ENCODE results near the gene DYSF.
"Not testable (repeated sequence)": the region's sequence is repeated elsewhere in the genome, so short reads cannot be mapped to it uniquely, and the experiment has no call there.

DYSF gene

DNA sequence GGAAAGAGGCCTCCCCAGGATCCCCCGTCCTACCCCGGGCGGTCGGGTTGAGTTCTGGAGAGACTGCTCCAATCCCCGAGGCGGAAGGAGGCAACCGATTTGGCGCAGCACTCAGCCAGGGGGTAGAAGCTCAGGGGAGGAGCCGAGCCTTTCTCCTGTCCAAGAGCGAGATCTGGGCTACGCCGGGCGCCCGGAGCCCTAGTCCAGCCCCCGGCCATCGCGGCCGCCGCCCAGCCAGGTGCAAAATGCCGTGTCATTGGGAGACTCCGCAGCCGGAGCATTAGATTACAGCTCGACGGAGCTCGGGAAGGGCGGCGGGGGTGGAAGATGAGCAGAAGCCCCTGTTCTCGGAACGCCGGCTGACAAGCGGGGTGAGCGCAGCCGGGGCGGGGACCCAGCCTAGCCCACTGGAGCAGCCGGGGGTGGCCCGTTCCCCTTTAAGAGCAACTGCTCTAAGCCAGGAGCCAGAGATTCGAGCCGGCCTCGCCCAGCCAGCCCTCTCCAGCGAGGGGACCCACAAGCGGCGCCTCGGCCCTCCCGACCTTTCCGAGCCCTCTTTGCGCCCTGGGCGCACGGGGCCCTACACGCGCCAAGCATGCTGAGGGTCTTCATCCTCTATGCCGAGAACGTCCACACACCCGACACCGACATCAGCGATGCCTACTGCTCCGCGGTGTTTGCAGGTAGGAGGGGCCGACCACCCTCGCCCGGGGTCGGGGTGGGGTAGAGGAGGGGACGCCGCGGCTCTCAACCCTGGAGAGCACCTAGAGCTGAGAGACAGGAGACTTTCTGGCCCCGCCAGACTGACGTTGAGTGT is at the start of gene DYSF:
Gene DYSF, plus strand, starts transcription at position 158 of the 817 bp plus-strand sequence.
- no peak for DNase-seq (ENCODE audit: low read depth)

DNA sequence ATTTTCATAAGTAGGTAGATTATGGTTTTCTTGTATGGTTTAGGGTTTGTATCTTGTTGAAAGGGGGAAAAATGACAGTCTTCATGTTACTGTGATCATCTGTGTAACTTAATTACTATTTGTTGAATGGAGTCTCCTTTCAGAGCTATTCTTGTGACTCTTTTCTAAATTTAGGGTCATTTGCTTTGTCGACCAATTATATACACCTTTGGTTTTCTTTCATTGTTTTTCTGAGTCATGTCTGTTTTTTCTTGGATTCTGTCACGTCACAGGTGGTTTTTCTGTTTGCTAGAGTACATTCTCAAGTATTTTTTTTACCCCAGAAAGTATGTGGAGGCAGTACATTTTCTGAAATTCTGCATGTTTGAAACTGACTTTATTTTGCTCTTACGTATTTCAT is 43.8 kb upstream of the DYSF start:
- no peak for DNase-seq (ENCODE audit: low read depth)

DNA sequence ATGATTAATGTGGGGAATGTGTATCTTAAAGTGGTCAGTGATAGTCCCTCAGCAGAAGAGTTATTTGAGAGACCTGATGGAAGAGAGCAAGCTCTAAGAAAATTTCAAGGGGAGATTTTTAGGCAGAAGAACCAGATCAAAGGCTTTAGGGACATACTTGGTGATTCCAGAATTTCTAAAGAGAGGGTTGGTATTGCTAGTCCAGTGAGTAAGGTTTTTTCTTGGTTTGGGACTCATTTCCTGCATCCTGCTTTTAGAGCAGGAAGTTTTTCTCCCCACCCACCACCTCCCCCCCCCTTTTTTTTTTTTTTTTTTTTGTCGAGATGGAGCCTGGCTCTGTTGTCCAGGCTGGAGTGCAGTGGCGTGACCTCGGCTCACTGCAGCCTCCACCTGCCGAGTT is 42.7 kb upstream of the DYSF start:
- no peak for DNase-seq (ENCODE audit: low read depth)

DNA sequence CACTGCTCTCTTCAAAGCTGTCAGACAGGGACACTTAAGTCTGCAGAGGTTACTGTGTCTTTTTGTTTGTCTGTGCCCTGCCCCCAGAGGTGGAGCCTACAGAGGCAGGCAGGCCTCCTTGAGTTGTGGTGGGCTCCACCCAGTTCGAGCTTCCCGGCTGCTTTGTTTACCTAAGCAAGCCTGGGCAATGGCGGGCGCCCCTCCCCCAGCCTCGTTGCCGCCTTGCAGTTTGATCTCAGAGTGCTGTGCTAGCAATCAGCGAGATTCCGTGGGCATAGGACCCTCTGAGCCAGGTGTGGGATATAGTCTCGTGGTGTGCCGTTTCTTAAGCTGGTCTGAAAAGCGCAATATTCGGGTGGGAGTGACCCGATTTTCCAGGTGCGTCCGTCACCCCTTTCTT is 36.5 kb upstream of the DYSF start:
- DNase-seq (ENCODE audit: low read depth), result not testable (repeated sequence)

DNA sequence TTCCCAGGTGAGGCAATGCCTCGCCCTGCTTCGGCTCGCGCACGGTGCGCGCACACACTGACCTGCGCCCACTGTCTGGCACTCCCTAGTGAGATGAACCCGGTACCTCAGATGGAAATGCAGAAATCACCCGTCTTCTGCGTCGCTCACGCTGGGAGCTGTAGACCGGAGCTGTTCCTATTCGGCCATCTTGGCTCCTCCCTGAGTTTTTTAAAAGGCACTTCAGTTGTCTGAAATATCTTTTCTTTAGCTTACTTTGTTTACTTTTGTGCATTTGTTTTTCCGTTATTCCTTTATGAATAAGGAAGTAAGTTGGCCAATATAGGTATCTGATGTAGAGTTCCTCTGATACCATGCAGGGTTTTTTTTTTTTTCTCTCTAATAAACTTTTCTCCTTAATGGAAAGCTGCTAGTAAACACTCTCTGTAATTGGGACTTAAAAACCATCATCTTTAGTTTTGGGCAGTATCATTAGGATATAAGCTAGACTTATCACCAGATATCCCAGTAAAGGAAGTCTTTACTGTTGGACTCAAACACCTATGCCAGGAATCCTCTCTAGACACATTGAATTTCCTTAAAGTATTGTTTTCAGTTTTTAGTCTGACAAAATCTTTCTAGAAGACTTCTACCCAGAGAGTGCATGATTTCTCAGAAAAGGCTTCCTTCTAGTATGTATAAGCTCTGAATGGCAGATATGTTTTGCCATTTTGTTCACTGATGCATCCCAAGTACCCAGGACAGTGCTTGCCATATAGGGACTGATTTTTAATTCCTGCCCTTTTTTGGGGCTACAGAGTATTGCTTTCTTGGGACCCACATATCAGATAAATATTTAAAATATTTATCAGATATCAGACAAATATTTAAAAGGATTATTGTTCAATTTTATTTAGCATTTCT is 35.8 kb upstream of the DYSF start:
- no peak for DNase-seq (ENCODE audit: low read depth)

DNA sequence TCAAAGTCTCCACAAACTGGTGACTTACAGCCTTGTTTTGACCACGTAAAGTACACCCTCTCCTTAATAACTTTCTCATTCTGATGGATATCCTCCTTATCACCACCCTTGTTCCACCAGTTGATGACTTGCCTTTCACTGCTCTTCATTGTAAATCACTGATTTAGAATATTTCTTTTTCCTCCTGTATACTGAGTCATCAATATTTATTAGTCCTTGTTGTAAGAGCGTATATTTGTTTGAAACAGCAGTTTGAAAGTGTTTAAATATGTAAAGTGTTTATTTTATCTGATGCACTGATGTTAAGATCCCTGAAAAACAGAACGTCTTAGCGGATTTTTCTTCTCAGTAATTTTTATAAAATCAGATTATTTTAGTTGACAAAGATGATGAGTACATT is 34.2 kb upstream of the DYSF start:
- no peak for DNase-seq (ENCODE audit: low read depth)

DNA sequence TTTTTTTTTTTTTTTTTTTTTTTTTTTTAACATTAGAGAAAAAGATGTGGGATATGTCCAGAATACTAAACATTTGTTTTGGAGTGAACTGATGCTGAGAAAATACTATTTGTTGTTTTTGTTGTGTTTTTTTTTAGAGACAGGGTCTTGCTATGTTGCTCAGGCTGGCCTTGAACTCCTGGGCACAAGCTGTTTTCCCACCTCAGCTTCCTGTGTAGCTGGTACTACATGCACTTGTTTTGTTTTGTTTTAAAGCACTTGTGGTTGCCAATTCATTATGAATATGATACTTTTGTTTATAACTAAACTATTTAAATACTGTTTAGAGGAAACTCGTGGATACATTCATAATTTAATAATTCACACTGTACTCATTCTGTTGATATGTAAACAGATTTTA is 33.4 kb upstream of the DYSF start:
- no peak for DNase-seq (ENCODE audit: low read depth)

DNA sequence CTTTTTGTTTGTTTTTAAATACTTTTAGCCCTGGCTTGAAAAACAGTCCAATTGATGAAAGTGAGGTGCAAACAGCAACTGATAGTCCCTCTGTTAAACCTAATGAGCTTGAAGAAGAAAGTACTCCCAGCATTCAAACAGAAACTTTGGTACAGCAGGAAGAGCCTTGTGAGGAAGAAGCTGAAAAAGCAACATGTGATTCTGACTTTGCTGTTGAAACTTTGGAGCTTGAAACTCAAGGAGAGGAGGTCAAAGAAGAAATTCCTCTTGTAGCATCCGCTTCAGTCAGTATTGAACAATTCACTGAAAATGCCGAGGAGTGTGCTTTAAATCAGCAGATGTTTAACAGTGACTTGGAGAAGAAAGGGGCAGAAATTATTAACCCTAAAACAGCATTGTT is 30.6 kb upstream of the DYSF start:
- no peak for DNase-seq (ENCODE audit: low read depth)

DNA sequence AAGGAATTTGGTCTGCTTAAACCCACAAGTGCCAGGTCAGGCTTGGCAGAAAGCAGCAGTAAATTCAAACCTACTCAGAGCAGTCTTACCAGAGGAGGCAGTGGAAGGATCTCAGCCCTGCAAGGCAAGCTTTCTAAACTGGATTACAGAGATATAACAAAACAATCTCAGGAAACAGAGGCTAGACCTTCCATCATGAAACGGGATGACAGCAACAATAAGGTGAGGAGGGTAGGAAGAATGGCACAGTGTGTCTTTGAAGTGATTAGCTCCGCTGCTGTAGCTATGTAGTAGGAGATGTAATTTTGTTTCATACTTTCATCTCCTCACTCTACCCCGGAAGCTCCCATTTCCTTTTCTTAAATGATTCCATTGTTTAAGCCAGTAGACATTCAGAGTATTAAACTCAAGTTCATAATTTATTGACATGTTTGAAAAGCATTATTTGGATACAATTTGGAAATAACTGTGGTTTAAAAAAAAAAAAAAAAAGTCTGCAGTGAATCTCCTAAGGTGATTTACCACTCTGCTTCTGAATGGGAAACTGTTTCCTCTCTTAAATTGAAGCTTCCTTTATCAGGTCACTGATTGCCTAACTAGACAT is 29.4 kb upstream of the DYSF start:
- no peak for DNase-seq (ENCODE audit: low read depth)

DNA sequence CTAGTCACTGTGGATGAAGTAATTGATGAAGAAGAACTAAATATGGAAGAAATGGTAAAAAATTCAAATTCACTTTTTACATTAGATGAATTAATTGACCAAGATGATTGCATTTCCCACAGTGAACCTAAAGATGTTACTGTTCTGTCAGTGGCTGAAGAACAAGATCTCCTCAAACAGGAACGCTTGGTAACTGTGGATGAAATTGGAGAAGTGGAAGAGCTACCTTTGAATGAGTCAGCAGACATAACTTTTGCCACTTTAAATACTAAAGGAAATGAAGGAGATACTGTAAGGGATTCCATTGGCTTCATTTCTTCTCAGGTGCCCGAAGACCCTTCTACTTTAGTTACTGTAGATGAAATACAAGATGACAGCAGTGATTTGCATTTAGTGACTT is 26.6 kb upstream of the DYSF start:
- DNase-seq (ENCODE audit: low read depth), result no peak

DNA sequence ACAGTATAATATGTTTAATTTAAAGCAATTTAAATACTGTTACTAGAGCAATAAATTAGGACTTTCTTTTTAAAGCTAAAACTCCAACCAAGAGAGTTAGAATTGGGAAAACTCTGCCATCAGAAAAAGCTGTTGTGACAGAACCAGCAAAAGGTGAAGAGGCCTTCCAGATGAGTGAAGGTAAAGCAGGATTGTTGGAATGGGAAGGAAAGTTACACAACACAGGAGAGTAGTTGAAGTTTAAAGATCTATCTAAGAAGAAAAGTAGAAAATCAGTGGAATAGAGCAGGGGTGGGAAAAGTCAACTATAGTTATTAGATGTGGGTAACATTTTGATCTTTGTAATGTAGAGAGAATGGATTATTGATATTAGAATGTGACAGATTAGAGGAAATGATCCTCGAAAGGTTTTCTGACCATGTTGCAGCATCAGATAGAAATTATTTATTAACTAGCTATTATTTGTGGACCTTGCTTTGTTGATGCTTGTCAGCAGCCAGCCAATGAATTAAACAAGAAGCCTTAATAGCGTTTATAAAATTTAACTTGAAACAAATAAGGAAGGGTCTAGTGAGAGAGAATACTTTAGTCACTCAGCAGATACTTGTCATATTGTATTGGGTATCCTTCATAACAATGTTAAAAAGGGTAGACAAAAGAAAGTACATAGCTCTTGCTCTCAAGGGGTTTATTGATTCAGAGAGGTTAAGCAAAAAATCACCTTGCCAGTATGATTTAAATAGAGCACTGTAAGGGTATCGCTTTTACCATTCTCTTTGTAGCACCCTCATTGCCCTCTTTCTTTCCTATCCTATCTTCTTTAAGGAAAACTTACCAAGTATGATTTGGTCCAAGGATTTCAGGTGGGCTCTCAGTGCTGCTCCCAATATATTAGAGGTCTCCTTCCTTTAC is 24.6 kb upstream of the DYSF start:
- DNase-seq (ENCODE audit: low read depth), result no peak

DNA sequence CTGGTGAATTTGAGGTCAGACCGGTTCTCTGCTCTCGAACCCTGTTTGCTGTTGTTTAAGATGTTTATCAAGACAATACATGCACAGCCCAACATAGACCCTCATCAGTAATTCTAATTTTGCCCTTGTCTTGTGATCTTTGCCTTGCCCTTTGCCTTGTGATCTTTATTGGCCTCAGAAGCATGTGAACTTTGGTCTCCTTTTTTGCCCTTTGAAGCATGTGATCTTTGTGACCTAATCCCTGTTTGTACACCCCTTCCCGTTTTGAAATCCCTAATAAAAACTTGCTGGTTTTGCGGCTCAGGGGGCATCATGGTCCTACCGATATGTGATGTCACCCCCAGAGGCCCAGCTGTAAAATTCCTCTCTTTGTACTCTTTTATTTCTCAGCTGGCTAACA is 8.2 kb upstream of the DYSF start:
- DNase-seq (ENCODE audit: low read depth), result not testable (repeated sequence)

DNA sequence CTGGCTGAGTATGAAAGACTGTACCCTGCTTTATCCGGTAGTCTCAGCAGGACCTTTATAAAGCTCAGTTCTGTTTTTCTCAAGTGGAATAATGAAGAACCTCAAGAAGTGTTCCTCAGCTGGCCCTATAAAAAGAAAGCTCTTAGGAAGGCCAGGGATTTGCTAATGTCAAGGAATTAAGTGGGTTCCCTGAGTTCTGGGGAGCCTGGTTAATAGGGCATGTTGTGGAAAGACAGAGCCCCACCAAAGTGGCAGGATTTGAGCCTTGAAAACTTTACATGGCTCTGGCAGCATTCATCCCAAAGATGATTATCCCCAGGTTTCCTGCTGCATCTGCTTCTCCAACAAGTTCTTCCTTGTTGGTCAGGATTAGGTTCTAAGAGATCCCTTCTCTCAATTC is 6.9 kb upstream of the DYSF start:
- DNase-seq (ENCODE audit: low read depth), result no peak

DNA sequence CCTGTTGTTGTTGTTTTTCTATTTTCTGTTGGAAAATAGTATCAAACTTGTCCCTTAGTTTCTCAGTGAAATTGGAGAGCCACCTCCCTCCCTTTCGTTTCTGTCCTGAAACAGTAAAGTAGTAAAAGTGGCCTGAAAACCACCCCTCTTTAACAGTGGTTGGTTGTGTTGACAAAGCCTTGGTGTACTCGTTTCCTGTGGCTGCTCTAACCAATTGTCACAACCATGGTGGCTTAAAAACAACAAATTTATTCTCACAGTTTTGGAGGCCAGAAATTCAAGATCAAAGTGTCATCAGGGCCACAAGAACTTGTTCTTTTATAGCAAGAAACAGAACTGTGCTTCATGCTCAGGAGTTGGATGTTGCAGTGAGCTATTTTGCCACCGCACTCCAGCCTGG is 4.0 kb upstream of the DYSF start:
- no peak for DNase-seq (ENCODE audit: low read depth)

DNA sequence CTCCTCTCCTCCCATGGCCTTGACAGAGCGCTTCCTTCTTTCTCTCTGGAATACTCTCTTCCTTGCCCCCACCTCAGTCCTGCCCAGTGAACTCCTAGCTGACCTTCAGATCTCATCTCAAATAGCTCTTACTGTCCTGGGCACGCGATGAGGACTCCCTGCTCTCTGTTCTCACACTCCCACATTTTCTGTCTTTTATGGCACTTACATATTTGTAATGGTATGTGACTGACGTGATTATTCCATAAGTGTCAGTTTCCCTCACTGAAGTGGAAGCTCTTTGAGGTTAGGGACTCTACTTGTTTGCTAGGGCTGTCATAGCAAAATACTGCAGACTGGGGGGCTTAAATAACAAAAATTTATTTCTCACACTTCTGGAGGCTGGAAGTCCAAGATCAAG is 1.7 kb upstream of the DYSF start:
- no peak for DNase-seq (ENCODE audit: low read depth)

DNA sequence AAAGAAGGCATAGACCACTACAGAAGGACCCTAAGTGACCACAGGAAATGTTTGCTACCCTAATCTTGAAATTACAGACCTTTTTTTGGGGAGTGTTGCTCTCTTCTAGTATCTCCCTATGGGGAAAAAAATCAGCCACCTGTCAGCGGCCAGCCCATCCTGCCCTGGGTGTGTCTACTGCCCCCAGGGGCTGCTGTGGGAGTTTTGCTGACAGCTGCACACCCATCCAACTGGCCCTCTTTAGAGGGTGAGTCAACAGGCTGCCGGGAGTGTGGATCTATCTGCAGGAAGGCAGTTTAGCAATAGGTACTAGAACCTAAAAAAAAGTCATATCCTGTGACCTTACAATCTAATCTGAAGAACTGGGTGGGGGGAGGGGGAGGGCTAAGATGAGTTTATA is 796 bp upstream of the DYSF start:
- DNase-seq (ENCODE audit: low read depth), result no peak

DNA sequence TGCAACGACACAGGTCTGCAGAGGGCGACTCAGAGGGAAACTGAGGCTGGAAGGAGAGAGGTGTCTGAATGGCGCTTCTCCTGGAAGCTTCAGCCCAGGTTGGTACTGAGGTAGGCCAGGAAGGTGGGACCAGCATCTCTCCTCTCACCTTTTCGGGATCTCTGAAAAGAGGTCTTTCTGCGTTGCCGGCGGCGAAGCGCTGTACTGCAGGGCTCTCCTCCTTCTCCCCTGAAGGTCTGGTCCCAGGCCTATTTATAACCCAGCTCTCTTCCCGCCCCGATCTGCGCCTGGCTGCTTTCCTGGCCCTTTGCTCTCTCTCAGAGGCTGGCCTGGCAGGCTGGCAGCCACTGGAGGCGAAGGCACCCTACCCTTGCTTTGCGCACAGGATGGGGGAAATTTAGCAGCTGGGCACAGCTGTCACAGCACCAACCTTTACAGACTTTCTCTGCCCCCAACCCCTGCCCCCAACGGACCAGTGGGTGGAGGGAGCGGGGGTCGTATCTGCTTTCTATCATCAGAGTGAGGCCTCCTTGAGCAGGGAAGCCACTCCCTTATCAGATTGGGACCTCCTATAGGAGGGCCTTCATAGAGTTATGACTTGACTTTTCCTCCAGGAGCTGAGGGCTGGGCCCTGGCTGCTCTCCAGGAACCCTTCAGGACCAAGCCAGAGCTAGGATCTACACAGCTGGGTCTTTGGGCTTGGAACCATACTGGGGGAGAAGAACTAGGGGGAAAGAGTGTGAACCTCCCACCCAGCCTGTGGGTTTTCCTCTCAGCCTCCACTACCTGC is 1.1 kb downstream of the DYSF start:
- DNase-seq (ENCODE audit: low read depth), result no peak

DNA sequence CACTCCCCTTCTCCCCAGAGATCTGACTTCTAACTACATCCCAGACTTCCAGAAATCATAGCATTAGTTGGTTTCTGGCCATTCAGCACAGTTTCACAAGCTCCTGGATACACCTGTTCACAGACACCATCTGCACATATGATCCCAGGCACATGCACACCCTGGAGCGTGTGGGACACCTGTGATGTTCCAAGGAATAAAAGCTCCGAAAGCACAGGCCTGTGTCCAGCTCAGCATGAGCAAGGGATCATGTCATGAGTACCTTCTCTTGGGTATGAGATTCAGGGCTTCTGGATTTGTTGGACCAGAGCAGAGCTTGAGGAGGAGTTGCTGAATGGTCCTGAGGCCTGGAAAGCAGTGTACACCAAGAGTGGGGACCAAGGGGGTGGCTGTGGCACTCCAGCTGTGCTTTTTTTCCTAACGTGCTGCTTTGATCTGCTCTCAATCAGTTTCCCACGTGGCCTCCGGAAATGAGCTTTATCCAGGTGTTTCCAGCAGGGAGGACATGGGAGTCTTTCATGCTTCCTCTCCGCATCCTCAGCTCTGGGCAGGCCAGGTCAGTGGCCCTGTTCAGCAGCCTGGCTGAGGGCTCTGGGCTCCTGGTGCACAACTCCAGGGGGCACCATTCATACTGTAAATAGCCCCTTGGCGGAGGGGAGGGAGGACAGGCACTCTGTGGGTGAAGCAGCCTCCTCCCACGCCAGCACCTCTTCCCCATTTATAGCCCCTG is 1.8 kb downstream of the DYSF start:
- DNase-seq (ENCODE audit: low read depth), result no peak

DNA sequence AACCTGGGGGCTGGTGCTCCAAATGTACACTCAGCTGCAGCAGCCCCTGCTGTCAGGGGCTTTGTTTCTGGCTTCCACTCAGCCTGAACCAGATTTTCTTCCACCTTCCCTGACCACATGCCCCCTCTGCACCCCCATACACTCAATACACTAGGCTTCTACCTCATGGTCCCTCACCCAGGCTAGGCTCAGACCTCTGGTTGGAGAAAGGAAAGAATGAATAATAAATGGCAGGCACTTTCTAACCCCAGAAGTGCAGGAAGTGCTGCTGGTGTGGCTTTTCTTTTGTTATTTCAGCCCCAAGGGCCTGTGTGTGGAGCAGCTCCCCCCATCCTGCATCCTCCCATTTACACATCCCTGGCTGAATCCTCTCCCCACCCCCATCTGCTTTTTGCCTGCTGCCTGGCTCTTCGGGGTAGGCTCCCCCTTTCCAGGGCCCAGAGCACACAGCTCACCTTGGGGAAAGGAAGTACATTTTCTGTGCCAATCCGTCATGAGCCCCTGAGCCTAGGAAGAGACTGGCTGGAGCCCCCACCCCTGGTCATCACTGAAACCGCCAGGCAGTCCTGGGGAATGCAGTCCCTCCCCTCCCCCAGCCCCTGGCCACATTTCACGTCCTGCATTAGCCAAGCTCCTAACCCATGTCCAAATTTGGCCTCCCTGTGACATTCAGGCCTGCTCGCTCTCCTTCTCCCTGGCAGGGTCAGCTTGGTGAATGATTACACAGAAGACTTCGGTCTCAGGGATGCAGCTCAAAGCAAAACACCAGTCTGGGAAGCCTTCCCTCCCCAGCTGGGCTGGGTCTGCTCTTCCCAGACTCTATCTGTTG is 2.6 kb downstream of the DYSF start:
- no peak for DNase-seq (ENCODE audit: low read depth)

Measured in stimulated activated CD8-positive, alpha-beta memory T cell treated with anti-CD3 and anti-CD28 coated beads, Interleukin-15, amount 100 ng/mL, for 1 hour (primary cell).